NK-92 (cell line): ENCODE measurements around the gene LIX1.
A peak's percentile ranks its signal among the peaks of the same experiment; 100 is the strongest.
"Not testable (repeated sequence)": the region's sequence is repeated elsewhere in the genome, so short reads cannot be mapped to it uniquely, and the experiment has no call there.

Experiments used
- DNase-seq: peaks from one replicate; lab custom pipeline; 2025; ENCODE audit not compliant: unreplicated experiment; lab: John Stamatoyannopoulos, UW

The LIX1 gene

DNA sequence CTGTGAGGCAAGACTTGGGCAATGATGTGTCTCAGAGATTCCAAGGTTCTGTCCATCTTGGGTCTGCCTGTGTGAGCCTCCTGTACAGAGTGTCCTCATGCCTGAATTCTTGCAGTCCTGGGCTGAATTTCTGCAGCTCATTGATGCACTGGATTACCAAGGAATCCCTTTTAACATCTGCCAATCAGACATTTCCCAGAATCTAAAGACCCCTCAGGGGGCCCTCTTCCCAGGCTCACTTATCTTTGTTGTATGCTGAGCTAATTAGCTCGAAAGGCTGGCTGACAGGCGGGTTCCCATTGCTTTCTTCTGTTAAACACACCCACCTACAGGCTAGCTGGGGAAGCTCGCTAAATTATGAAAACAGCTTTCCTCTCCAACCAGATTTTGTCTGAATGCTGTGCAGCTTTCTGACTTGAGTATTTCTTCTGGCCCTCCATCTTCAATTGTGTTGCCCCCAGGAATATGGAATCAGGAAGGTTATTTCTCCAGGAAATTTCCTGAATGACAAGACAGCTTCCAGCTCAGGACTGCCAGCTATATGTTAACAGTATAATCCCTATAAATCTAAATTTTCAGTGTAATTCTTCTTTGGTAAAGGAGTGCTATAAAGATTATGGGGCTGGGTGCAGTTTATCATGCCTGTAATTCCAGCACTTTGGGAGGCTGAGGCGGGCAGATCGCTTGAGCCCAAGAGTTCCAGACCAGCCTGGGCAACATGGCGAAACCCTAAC is at the start of gene LIX1:
LIX1 (minus strand) TSS at position 91 of the 734 bp plus-strand sequence; CDS start at position 56, 35 bp downstream.
- DNase-seq: no peak

GRCh38 chr5:97191893-97192292 is 49.5 kb upstream of the LIX1 start:
- no peak for DNase-seq

DNA sequence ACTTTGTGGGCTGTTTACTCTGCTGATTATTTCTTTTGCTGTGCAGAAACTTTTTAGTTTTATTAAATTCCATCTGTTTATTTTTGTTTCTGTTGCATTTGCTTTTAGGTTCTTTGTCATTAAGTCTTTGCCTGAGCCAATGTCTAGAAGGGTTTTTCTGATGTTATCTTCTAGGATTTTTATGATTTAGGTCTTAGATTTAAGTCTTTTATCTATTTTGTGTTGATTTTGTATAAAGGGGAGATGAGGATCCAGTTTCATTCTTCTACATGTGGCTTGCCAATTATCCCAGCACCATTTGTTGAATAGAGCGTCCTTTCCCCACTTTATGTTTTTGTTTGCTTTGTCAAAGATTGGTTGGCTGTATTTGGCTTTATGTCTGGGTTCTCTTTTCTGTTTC is 47.1 kb upstream of the LIX1 start:
- not testable (repeated sequence) for DNase-seq

- no peak for DNase-seq
Observed at GRCh38 chr5:97183930-97184213, 41.5 kb upstream of the LIX1 start.

- DNase-seq: peak; percentile 82
Observed at GRCh38 chr5:97183100-97183929, 40.9 kb upstream of the LIX1 start, which contains the start of gene RIOK2. Gene RIOK2, minus strand, starts transcription at chr5:97183247. Its CDS starts 56 bp downstream, at chr5:97183191.

- no peak for DNase-seq
Observed at GRCh38 chr5:97182571-97183099, 40.2 kb upstream of the LIX1 start.

- no peak for DNase-seq
Observed at GRCh38 chr5:97181856-97182545, 39.6 kb upstream of the LIX1 start.

GRCh38 chr5:97179457-97179856 is 37.0 kb upstream of the LIX1 start:
- DNase-seq: not testable (repeated sequence)

- no peak for DNase-seq
Observed at GRCh38 chr5:97172227-97172626, 29.8 kb upstream of the LIX1 start.

GRCh38 chr5:97171703-97172102 is 29.3 kb upstream of the LIX1 start:
- DNase-seq: no peak

DNA sequence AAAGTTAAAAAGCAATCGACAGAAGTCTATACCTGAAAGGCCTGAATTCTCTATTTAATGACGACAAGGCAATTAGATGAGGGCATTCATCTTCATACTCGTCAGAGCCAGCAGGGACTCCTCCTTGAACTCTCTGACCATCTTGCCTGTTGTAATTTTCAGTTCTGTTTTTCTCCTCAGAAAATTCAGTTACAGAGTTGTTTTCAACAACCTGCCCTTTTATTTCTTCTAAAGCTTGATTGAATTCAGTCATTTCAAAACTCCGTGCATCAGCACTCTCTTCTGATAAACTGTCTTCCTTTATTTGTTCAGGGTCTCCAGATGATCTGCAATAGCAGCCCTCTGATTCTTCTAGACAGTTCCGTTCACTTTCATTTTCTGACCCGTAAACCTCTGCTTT is 25.0 kb upstream of the LIX1 start:
- DNase-seq: no peak

- DNase-seq: no peak
Observed at GRCh38 chr5:97165726-97166125, 23.3 kb upstream of the LIX1 start.

GRCh38 chr5:97164846-97165245 is 22.4 kb upstream of the LIX1 start:
- no peak for DNase-seq

- DNase-seq: no peak
Observed at GRCh38 chr5:97163790-97164285, 21.4 kb upstream of the LIX1 start.

- no peak for DNase-seq
Observed at GRCh38 chr5:97163360-97163764, 21.0 kb upstream of the LIX1 start.

DNA sequence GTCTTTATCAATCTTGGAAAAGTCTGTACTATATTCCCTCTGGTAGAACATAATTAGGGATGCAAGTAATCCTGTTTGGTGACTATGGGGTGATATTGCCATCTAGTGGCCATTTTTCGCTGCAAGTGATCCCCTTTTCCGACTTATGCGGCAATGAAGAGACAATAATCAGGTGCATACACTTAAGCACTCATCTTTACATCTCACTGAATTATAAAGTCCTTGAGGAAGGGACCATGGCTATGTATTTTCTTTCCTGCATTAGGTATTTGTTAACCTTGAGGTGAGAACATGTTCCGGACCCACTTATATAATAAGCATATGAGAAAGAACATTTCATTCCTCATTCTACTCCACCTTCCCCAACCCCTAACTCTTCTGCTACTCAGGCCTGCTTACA is 19.6 kb upstream of the LIX1 start:
- no peak for DNase-seq

DNA sequence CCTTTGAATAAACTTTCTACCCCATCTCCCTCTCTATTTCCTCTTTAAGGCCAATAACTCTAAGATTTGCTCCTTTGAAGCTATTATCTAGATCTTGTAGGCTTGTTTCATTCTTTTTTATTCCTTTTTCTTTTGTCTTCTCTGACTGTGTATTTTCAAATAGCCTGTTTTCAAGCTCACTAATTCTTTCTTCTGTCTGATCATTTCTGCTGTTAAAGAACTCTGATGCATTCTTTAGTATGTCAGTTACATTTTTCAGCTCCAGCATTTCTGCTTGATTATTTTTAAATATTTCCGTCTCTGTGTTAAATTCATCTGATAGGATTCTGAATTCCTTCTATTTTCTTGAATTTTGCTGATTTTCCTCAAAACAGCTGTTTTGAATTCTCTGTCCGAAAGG is 15.3 kb upstream of the LIX1 start:
- no peak for DNase-seq

DNA sequence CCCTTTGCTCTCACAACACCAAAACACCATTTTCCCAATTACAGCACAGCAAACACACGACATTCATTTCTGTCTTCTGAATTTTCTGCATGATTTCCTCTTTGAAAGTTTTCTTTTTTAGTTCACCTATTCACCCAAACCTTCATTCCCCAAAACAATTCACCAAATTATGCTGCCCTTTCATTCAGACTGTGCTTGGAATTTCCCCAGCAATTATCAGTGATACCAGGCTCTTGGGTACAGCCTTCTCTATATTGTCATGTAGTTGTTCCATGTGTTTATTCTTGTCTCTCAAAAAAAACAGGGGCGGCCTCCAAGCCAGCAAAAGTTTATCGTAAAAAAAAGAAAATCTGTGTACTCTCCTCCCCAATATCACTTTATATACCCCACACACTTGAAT is 9.0 kb upstream of the LIX1 start:
- no peak for DNase-seq

- no peak for DNase-seq
Observed at GRCh38 chr5:97150401-97150800, 8.0 kb upstream of the LIX1 start.

- DNase-seq: no peak
Observed at GRCh38 chr5:97149709-97150108, 7.3 kb upstream of the LIX1 start.

DNA sequence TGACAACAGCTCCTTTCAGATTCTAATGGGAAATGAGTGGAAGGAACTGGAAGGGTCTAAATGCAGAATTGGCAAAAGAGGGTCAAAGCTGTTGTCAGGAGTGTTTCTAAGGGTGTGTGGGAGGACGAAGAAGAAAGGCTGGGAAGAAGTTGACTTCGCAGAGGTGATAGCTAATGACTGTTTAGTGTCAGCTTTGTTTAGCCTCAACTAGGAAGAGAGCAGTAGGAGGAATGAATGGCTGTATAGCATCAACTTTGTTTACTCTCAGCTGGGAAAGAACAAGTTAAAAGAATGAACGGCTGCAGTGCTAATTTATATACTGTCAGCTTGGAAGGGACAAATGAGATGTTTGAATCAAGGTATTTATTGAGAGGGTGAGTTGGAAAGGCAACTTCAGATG is 5.9 kb upstream of the LIX1 start:
- DNase-seq: no peak
